ENCODE data around the gene ADGRF4. TPM values are rescaled to one million over a fixed set of nuclear protein-coding genes. Genes with fewer than 3 reads are reported as not detected.

The ADGRF4 gene
- total and polyA plus RNA-seq, 9 of the 15 experiments (the other 6 are each of a cell fraction or from before 2014, with no cell fraction given), result not detected

GRCh38 chr6:47729019-47729418 is 30.6 kb downstream of the ADGRF4 start:
- FAIRE-seq (no peak), ATAC-seq (no peak)
- TF ChIP-seq, protein P1, sequence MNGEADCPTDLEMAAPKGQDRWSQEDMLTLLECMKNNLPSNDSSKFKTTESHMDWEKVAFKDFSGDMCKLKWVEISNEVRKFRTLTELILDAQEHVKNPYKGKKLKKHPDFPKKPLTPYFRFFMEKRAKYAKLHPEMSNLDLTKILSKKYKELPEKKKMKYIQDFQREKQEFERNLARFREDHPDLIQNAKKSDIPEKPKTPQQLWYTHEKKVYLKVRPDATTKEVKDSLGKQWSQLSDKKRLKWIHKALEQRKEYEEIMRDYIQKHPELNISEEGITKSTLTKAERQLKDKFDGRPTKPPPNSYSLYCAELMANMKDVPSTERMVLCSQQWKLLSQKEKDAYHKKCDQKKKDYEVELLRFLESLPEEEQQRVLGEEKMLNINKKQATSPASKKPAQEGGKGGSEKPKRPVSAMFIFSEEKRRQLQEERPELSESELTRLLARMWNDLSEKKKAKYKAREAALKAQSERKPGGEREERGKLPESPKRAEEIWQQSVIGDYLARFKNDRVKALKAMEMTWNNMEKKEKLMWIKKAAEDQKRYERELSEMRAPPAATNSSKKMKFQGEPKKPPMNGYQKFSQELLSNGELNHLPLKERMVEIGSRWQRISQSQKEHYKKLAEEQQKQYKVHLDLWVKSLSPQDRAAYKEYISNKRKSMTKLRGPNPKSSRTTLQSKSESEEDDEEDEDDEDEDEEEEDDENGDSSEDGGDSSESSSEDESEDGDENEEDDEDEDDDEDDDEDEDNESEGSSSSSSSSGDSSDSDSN (IDR thresholded peaks at IDR 0.05; ENCODE audit: borderline replicate concordance in 1 of 2, low read depth in 2 of 2, low read length in 2 of 2), result no peak
- no peak for TF ChIP-seq BRD9 (IDR thresholded peaks at IDR 0.05; ENCODE audit: low read depth, partially characterized antibody)

DNA sequence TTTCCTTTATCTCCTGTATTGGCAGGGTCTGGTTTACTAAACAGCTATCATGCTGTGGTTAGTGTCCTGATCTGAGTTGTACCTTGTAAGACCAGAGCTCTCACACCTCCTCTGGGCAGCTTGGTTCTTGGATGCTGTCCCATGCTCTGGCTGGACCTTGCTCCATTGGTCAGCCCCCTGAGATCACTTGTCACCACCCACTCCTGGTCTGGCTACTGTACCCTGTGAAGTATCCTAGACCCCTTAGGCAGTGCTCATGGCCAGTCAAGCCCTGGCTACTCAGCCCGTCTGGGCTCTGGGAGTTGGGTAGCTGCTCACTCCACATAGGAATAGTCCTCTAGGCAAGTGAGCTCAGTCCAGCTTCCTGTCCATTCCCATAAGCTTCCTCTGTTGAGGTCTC is 31.1 kb downstream of the ADGRF4 start:
- WGBS (ENCODE audit: insufficient coverage, low coverage, missing lambda C conversion rate), result 0% methylated on average over 1 of the region's 1 CpG
- BruUV-seq (replicated peaks), result no TSS peak
- intact Hi-C loops (cut with micrococcal nuclease), result no loop called here
- Histone ChIP-seq H3K27me3 (ENCODE audit: control insufficient read depth in 2 of 2, insufficient read depth in 2 of 2, low read length in 2 of 2) (no peaks in the 10 kb centered on the region), H3K36me3 (ENCODE audit: control insufficient read depth, insufficient read depth, low read length) (no peaks in the 10 kb centered on the region), H3K4me2 (ENCODE audit: insufficient read depth, low read length) (no peak overlapping the region), H3K4me1 (replicated peaks in 1 of 2; ENCODE audit: control insufficient read depth in 2 of 2, insufficient read depth in 2 of 2, low read length in 2 of 2) (no peaks in the 10 kb centered on the region), H3K79me2 (ENCODE audit: control insufficient read depth, insufficient read depth, low read length) (no peaks in the 10 kb centered on the region), H3K9ac (ENCODE audit: insufficient read depth in 1 of 2, low read depth in 2 of 2, low read length in 2 of 2) (no peak overlapping the region), H3K9me1 (ENCODE audit: control insufficient read depth, insufficient read depth, low read length) (no peaks in the 10 kb centered on the region), H4K20me1 (replicated peaks; ENCODE audit: control insufficient read depth, insufficient read depth, low read length) (no peaks in the 10 kb centered on the region), H2AFZ (ENCODE audit: low read depth, low read length) (no peak overlapping the region), H3K27ac (ENCODE audit: extremely low read depth, low read depth, low read length) (no peak overlapping the region), H3K4me3 (no peak overlapping the region), H3K9me3 (replicated peaks; ENCODE audit: control insufficient read depth, insufficient read depth, low read depth, low read length) (no peaks in the 10 kb centered on the region)
- FAIRE-seq (no peak), ATAC-seq (no peak), DNase-seq (ENCODE audit: extremely low read depth in 1 of 4, low spot score in 3 of 4) (no peak)
- POLR2A ChIA-PET, result interaction anchor here (0.5 kb wide), 1 partner anchor 18 kb away, joined by 3 read pairs; no protein-coding TSS in a partner anchor
- in situ Hi-C loops (cut with MboI), result no loop called here
- CTCF ChIA-PET (ENCODE audit: low intra/inter-chr PET ratio), result no interaction called here
- TF ChIP-seq CHD4 (IDR thresholded peaks at IDR 0.05; ENCODE audit: insufficient read depth, insufficient replicate concordance, low read depth, low read length, poor library complexity, severe bottlenecking) (no peak), THRAP3 (IDR thresholded peaks at IDR 0.05; ENCODE audit: borderline replicate concordance) (no peak), MBD2 (IDR thresholded peaks at IDR 0.05; ENCODE audit: borderline replicate concordance, low read depth) (no peak), OTX1 (CRISPR knock-in tag; IDR thresholded peaks at IDR 0.05) (no peak), ELK3 (CRISPR knock-in tag; IDR thresholded peaks at IDR 0.05) (no peak), ZNF24 (IDR thresholded peaks at IDR 0.05) (no peak), HIVEP1 (CRISPR knock-in tag; IDR thresholded peaks at IDR 0.05) (no peak), SMARCE1 (IDR thresholded peaks at IDR 0.05) (no peak), ZNF75A (CRISPR knock-in tag; IDR thresholded peaks at IDR 0.05) (no peak), ADNP (tag; IDR thresholded peaks at IDR 0.05) (no peak), ELF1 (tag; IDR thresholded peaks at IDR 0.05) (no peak), RHOXF2B (CRISPR knock-in tag; conservative IDR thresholded peaks at IDR 0.05) (no peak), HDAC8 (tag; IDR thresholded peaks at IDR 0.05) (no peak), MCM7 (IDR thresholded peaks at IDR 0.05) (no peak)

More at GRCh38 chr6:47729019-47729418, 30.6 kb downstream of the ADGRF4 start:
- H3K9ac ChIP-seq (ENCODE audit: insufficient read depth in 1 of 2, low read depth in 2 of 2, low read length in 2 of 2), result no peak overlapping the region
- no peaks in the 10 kb centered on the region for H3K9me3 ChIP-seq (replicated peaks; ENCODE audit: control insufficient read depth, insufficient read depth, low read depth, low read length)
- no peak overlapping the region for H2AFZ ChIP-seq (ENCODE audit: low read depth, low read length)
- no peak for DNase-seq (ENCODE audit: extremely low read depth in 1 of 4, low spot score in 3 of 4)
- H4K20me1 ChIP-seq (replicated peaks; ENCODE audit: control insufficient read depth, insufficient read depth, low read length), result no peaks in the 10 kb centered on the region
- in situ Hi-C loops (cut with MboI), result no loop called here
- BruUV-seq (replicated peaks), result no TSS peak
- no peaks in the 10 kb centered on the region for H3K79me2 ChIP-seq (ENCODE audit: control insufficient read depth, insufficient read depth, low read length)
- no peaks in the 10 kb centered on the region for H3K36me3 ChIP-seq (ENCODE audit: control insufficient read depth, insufficient read depth, low read length)
- no peaks in the 10 kb centered on the region for H3K4me1 ChIP-seq (replicated peaks in 1 of 2; ENCODE audit: control insufficient read depth in 2 of 2, insufficient read depth in 2 of 2, low read length in 2 of 2)
- H3K9me1 ChIP-seq (ENCODE audit: control insufficient read depth, insufficient read depth, low read length), result no peaks in the 10 kb centered on the region
- H3K27me3 ChIP-seq (ENCODE audit: control insufficient read depth in 2 of 2, insufficient read depth in 2 of 2, low read length in 2 of 2), result no peaks in the 10 kb centered on the region
- no peak overlapping the region for H3K4me3 ChIP-seq
- H3K4me2 ChIP-seq (ENCODE audit: insufficient read depth, low read length), result no peak overlapping the region
- intact Hi-C loops (cut with micrococcal nuclease), result no loop called here
- ChIA-PET CTCF (ENCODE audit: low intra/inter-chr PET ratio) (no interaction called here), POLR2A (interaction anchor here (0.5 kb wide), 1 partner anchor 18 kb away, joined by 3 read pairs; no protein-coding TSS in a partner anchor)
- 0% methylated on average over 2 of the region's 2 CpGs for WGBS (ENCODE audit: insufficient coverage, low coverage, missing lambda C conversion rate)
- no peak overlapping the region for H3K27ac ChIP-seq (ENCODE audit: extremely low read depth, low read depth, low read length)

Measured in K562 (cell line).